Globus pallidus (tissue), 1 donor: ENCODE data around the gene PROB1.
"Not testable (repeated sequence)": the region's sequence is repeated elsewhere in the genome, so short reads cannot be mapped to it uniquely, and the experiment has no call there.

Experiments used
- DNase-seq: peaks from one replicate; pipeline ENCODE4 v3.0.0-alpha.2; 2015; ENCODE audit warnings: low spot score

PROB1 gene, protein sequence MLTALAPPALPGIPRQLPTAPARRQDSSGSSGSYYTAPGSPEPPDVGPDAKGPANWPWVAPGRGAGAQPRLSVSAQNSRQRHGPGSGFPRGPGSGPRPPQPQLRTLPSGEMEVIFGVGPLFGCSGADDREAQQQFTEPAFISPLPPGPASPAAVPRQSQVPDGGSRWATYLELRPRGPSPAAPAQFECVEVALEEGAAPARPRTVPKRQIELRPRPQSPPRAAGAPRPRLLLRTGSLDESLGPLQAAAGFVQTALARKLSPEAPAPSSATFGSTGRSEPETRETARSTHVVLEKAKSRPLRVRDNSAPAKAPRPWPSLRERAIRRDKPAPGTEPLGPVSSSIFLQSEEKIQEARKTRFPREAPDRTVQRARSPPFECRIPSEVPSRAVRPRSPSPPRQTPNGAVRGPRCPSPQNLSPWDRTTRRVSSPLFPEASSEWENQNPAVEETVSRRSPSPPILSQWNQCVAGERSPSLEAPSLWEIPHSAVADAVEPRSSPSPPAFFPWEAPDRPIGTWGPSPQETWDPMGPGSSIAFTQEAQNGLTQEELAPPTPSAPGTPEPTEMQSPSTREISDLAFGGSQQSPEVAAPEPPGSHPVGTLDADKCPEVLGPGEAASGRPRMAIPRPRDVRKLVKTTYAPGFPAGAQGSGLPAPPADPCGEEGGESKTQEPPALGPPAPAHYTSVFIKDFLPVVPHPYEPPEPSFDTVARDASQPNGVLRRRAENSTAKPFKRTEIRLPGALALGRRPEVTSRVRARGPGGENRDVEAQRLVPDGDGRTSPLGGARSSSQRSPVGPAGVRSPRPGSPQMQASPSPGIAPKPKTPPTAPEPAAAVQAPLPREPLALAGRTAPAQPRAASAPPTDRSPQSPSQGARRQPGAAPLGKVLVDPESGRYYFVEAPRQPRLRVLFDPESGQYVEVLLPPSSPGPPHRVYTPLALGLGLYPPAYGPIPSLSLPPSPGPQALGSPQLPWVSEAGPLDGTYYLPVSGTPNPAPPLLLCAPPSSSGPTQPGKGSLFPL

DNA sequence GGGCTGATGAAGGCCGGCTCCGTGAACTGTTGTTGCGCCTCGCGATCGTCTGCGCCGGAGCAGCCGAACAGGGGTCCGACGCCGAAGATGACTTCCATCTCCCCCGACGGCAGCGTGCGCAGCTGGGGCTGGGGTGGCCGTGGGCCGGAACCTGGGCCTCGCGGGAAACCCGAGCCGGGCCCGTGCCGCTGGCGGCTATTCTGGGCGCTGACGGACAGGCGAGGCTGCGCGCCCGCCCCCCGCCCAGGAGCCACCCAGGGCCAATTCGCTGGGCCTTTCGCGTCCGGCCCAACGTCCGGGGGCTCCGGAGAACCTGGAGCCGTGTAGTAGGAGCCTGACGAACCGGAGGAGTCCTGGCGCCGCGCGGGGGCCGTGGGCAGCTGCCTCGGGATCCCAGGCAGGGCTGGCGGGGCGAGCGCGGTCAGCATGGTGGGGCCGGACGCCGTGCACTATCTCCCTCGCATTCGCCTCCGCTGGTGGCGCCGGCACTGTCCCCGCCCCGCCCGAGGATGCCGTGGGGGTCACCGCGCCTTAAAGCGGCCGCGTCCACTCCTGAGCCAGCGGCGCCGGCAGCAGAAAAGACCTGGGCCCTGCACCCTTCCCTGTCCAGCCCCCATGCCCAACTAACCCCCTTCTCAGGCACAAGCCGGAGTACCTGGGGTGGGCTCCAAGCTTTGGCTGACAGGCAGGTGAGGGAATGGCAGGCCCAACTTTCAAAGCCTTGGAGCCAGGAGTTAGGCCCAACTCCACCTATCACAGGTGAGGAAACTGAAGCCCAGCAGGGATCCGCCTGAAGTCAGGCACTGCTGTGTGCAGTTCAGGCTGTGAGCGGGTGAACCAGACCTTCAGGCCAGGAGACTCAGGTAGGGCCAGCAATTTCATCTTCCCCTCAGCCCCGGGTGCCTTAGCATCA, at the start of gene PROB1:
PROB1 (minus strand) TSS at position 451 of the 913 bp plus-strand sequence; CDS start at position 428, 23 bp downstream.
- no peak for DNase-seq

DNA sequence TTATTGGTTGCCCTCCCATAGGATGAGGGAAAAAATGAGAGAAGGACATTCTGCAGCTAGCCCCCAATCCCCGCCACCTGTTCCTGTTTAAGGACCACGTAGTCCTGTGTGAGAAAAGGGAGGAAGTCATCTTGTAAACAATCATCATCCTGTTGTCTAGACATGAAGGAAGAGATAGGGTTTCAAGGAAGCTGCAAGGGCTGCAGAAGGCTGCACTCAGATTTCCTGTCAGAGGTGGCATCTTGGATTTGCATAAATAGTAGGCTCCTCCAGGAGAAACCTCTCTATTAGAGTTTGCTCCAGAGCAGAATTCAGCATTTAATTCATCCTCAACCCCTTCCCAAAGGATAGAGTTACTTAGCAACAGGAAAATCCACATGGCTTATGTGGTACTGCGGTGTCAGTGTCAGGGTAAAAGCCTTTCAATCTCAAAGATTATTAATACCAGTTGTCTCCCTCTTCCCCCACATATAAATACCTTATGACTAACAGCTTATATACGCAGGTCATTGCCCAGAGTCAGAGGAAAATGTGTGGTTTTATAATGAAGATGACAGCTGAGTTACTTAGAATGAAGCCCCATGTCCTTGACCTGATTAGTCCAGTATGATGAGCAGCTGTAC, 49.0 kb upstream of the PROB1 start:
- DNase-seq = no peak

GRCh38 chr5:139440416-139440815, 45.5 kb upstream of the PROB1 start:
- DNase-seq = not testable (repeated sequence)

DNA sequence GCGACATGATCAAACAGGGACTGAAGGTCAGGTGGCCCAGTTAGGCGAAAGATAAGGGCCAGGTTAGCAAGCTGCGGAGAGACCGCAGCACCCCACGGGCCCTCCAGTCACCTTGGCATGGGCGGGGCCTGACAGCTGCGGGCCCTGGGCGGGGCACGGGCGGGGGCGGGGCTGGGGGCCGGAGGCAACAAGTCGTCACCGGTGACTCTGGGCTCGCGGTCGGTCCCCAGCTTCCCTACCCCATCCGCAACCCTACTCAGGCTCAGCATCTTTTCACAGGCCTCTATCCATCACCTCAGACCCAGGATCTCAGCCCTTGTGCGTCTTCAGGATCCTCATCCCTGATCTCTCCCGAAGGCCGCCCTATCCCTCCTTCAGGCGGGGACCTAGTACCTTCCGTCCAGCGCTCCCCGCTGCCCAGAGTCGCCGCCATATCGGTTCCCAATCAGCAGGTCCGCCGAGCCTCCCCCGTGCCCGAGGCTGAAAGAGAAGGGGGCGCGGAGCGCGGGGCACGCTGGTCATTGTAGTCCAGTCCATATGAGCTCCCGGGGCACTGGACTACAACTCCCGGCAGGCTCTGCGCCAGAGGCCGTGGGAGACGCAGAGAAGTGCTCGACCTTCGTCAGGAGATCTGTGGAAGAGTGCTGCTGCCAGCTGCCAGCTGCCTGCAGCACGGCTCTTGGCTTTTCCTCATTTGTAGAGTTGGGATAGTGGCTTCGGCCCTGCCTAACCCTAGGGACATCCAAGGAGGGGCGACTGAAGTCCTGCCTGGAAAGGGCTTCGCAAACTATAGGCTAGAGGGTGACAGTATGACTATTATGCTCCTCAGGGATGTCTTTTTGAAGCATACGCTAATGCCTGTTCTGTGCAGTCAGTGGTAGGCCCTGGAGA, 44.4 kb upstream of the PROB1 start, which contains the start of gene DNAJC18:
DNAJC18 (minus strand) TSS at position 513 of the 891 bp plus-strand sequence; CDS start at position 433, 80 bp downstream.
- peak; percentile 94 for DNase-seq

- no peak for DNase-seq
Observed at GRCh38 chr5:139438707-139439012, 43.8 kb upstream of the PROB1 start.

GRCh38 chr5:139435676-139436075, 40.8 kb upstream of the PROB1 start:
- DNase-seq = no peak

GRCh38 chr5:139431706-139432105, 36.8 kb upstream of the PROB1 start:
- DNase-seq = no peak

- DNase-seq = no peak
Observed at GRCh38 chr5:139430015-139430414, 35.1 kb upstream of the PROB1 start.

DNA sequence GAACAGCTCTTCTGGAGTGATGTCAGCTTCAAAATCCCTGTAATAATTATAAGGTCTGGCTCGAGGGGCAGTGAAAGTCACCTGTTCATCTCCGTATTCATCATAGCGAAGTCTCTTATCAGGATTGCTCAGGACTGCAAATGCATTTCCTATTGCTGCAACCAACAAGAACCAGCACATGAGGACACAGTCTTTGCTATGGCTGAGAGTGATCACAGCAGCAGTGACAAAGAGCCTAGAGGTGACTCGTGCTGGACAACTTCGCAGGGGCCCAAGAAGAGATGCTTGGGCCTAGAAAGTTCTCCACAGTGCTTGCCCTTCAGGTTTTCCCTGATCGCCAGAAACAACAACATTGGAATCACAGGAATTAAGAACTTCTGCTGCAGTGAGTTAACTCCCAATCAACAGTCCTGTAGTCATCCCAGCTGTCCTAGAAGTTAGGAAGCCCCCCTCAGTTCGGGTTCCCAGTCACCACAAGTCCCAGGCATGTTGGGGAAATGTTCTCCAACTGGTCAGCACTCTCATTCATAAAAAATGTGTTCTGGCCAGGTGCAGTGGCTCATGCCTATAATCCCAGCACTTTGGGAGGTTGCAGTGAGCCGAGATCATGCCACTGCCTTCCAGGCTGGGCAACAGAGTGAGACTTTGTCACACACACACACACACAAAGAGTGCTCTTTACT, 31.4 kb upstream of the PROB1 start:
- DNase-seq = no peak

GRCh38 chr5:139425497-139425896, 30.6 kb upstream of the PROB1 start:
- DNase-seq = no peak

GRCh38 chr5:139422307-139422893, 27.5 kb upstream of the PROB1 start:
- DNase-seq = peak; percentile 72

DNA sequence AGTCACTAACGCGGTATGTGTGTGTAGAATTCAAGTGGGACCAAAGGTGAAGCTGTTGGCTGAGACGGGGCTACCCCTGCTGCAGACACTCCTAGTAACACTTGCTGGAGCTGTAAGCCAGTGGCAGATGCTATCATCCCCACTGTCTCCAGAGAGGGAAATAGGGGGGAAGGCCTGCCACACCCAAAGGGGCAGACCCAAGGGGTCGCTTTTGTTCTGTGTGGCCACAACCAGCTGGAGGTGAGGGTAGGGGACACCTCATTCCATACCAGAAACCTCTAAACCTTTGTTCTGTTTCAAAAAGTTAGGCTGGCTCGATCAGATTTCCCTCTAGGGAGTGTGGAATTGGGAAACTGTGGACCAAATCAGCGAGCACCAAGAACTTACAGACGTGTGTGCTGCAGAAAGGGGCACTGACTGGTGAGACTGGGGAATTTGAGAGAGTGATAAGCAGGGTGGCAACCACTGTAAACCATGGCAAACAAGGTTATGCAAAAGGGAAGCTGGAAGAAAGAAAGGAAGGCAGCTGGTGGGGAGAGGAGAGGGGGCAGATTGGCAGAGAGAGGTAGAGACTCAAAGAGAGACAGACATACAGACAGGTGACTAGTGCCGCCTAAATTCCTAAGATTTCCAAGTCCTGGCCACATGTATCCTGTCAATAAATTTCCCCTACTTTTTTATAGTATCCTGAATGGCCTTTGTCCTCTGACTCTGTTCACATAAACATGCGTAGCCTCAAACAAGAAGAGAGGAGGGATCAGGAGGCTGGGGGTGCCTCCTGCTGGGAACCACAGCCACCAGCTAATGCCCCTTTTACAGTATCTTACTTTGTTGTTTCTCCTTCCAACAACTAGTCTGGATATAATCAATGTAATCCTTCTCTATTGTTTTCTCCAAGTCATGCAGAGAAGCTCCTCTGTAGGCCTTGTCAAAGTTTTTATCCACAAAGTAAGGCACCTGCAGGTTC, 24.6 kb upstream of the PROB1 start:
- no peak for DNase-seq

DNA sequence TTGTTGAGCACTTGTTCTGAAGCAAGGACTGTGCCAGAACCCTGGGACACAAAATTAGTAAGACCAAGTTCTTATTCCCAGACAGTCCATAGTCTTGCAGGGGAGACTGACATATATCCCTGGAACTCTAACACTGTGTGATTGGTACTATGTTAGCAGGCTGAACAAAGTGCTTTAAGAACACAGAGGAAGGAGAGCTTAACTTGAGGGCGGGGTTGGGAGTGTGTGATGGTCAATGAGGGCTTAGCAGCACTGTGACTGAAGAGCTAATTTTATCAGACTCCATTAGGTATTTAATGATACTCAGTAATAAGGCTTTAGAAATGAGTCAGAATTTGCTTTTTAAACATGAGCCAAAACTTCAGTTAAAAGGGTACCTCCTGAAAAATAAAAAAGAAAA, 23.9 kb upstream of the PROB1 start:
- no peak for DNase-seq

DNA sequence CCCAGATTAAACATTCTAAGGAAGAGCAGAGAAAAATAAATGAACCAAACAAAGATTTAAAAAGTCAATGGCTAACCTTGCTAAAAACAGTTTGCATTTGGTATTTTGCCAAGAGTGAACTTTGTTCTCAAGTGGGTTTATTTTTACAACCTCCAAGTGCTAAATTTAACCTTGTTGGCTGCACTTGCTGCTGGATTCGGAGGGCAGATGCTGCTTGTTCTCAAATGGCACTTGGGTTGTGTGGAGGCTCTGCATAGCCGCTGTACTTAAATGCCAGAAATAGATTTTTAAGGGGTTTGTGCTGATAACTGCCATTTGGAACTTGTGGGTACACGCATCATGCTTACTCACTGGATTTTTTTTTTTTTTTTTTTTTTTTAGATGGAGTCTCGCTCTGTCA, 22.3 kb upstream of the PROB1 start:
- no peak for DNase-seq

- DNase-seq = no peak
Observed at GRCh38 chr5:139416651-139417050, 21.7 kb upstream of the PROB1 start.

DNA sequence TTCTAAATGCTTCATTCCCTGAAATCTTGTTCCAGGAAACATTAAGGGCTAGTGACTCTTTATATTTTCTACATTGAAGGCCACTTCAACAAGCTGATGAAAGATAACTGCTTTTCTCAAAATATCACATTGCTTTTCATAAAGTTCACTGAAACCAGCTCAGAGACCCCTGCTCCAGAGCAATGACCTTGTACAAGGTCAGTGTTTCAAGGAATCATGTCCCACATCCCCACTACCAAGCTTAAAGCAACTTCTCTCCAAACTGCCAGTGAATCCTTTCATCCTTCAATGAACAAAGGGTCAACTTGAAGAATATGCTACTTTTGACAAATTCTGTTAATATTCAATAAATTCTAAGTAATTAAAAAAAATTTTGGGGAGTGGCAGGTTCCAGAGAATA, 21.0 kb upstream of the PROB1 start:
- no peak for DNase-seq

- peak; percentile 95 for DNase-seq
Observed at GRCh38 chr5:139415221-139415861, 20.4 kb upstream of the PROB1 start.
